Activated CD8-positive, alpha-beta T cell treated with anti-CD3 and anti-CD28 coated beads for 36 hours (primary cell): Measurements from ENCODE around the gene FIZ1. TPM values are rescaled to one million over a fixed set of nuclear protein-coding genes. Genes with fewer than 3 reads are reported as not detected.

Experiments
- ATAC-seq: fragments of 200-7000 bp; cut with Tn5 transposase; one replicate; pipeline ENCODE4 v1.10.0; 2021; ENCODE audit warnings: mild to moderate bottlenecking, moderate library complexity
- CTCF ChIA-PET: fragments of 350-600 bp; sonication (Branson Sonifier 250); formaldehyde crosslinking; loops from one replicate; lab custom pipeline; 2021; ENCODE audit warnings: antibody characterized with exemption; lab: Charles Lee
- POLR2A ChIA-PET: fragments of 350-600 bp; sonication (Branson Sonifier 250); formaldehyde crosslinking; loops from one replicate; lab custom pipeline; 2021; ENCODE audit warnings: antibody characterized with exemption; lab: Charles Lee
- DNase-seq: peaks from one replicate; pipeline ENCODE4 v3.0.0-alpha.2; 2020
- H3K27ac Mint-ChIP-seq: one replicate; pipeline ENCODE4 v1.8.0; 2021; ENCODE audit warnings: mild to moderate bottlenecking, mixed read lengths
- H3K27me3 Mint-ChIP-seq: one replicate; pipeline ENCODE4 v1.8.0; 2021; ENCODE audit warnings: mixed read lengths
- H3K36me3 Mint-ChIP-seq: one replicate; pipeline ENCODE4 v1.8.0; 2021; ENCODE audit warnings: low read depth, mixed read lengths
- H3K4me1 Mint-ChIP-seq: one replicate; pipeline ENCODE4 v1.8.0; 2021; ENCODE audit warnings: low read depth, mixed read lengths
- H3K4me3 Mint-ChIP-seq: one replicate; pipeline ENCODE4 v1.8.0; 2021; ENCODE audit warnings: mild to moderate bottlenecking, moderate library complexity, mixed read lengths
- H3K9me3 Mint-ChIP-seq: one replicate; pipeline ENCODE4 v1.8.0; 2021; ENCODE audit warnings: mixed read lengths
- intact Hi-C: fragments of 100-400 bp; cut with micrococcal nuclease; formaldehyde crosslinking; loops from one replicate; pipeline ENCODE4 v1.10.0; 2022
- total RNA-seq, 2 experiments: library from RNA; stranded (reverse); gene quantifications; one replicate each; pipeline ENCODE4 v1.2.3, GENCODE V29; 2021
- TF ChIP-seq, protein P1 (sequence below): fragments of 200-600 bp; IDR thresholded peaks from one replicate; pipeline ENCODE4 v1.8.0; 2022; ENCODE audit warnings: antibody characterized with exemption, mild to moderate bottlenecking

FIZ1 gene
- total RNA-seq, 2 experiments from 2014 or later = 11.4 to 13.2 TPM

DNA sequence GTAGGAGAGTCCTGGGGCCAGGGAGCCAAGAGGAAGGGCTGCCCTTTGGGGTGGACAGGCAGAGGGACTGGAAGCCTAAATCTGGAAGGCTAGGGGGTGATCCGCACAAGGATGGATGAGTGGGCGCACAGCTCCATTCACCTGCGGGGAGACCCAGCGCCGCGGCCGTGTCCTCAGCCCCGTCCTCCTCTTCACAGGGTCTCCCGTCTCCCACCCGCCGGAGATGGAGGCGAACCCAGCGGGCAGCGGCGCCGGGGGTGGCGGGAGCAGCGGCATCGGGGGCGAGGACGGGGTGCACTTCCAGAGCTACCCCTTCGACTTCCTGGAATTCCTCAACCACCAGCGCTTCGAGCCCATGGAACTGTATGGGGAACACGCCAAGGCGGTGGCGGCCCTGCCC, 14.1 kb upstream of the FIZ1 start:
- Mint-ChIP-seq H3K36me3 (peaks cover 43% of the 10 kb centered on the region), H3K27ac (no peak overlapping the region), H3K27me3 (no peaks in the 10 kb centered on the region), H3K9me3 (no peaks in the 10 kb centered on the region), H3K4me1 (peaks cover 28% of the 10 kb centered on the region), H3K4me3 (no peak overlapping the region)
- TF ChIP-seq, protein P1, sequence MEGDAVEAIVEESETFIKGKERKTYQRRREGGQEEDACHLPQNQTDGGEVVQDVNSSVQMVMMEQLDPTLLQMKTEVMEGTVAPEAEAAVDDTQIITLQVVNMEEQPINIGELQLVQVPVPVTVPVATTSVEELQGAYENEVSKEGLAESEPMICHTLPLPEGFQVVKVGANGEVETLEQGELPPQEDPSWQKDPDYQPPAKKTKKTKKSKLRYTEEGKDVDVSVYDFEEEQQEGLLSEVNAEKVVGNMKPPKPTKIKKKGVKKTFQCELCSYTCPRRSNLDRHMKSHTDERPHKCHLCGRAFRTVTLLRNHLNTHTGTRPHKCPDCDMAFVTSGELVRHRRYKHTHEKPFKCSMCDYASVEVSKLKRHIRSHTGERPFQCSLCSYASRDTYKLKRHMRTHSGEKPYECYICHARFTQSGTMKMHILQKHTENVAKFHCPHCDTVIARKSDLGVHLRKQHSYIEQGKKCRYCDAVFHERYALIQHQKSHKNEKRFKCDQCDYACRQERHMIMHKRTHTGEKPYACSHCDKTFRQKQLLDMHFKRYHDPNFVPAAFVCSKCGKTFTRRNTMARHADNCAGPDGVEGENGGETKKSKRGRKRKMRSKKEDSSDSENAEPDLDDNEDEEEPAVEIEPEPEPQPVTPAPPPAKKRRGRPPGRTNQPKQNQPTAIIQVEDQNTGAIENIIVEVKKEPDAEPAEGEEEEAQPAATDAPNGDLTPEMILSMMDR = no peak
- POLR2A ChIA-PET = interaction anchor here (0.6 to 1.4 kb wide), 2 partner anchors 9 to 90 kb away, joined by 3 read pairs; no protein-coding TSS in a partner anchor
- DNase-seq (no peak), ATAC-seq (no peak)
- intact Hi-C loops = no loop called here
- CTCF ChIA-PET = no interaction called here

DNA sequence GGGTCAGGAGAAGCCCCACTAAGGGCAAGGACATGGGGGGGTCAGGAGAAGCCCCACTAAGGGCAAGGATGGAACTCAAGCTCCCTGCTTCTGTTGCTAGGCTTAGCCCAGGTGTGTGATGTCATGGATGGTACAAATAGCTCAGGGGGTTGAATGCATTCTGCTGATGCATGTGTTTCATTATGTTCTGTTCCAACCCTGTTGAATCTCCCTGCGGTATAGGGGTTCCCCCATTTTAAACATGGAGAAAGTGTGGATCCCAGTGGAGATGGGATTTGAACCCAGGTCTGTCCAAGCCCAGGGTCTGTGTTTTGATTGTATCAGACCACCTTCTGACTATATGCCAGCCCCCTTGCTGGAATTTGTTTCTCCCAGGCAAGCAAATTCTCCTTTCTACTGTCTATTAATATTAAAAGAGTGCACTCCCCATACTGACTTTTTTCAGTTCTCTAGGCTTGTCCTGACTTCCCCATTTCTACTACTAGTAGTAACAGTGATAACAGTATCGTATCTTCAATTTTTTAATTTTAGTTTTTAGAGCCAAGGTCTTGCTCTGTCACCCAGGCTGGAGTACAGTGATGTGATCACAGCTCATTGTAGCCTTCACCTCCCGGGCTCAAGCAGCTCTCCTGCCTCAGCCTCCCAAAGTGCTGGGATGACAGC, 12.8 kb upstream of the FIZ1 start:
- TF ChIP-seq, protein P1 = no peak
- no peaks in the 10 kb centered on the region for H3K9me3 Mint-ChIP-seq
- peak; percentile 49 for ATAC-seq
- peaks cover 37% of the 10 kb centered on the region for H3K4me1 Mint-ChIP-seq
- peak overlapping the region; percentile 49 for H3K27ac Mint-ChIP-seq
- H3K27me3 Mint-ChIP-seq = no peaks in the 10 kb centered on the region
- no peak for DNase-seq
- peaks cover 41% of the 10 kb centered on the region for H3K36me3 Mint-ChIP-seq
- ChIA-PET POLR2A (interaction anchor here (1.4 kb wide), 1 partner anchor 8 kb away, joined by 3 read pairs; no protein-coding TSS in a partner anchor), CTCF (interaction anchor here (1.4 to 2.2 kb wide), 2 partner anchors 20 to 97 kb away, joined by 3 to 7 read pairs; no protein-coding TSS in a partner anchor)
- intact Hi-C loops = no loop called here
- no peak overlapping the region for H3K4me3 Mint-ChIP-seq

DNA sequence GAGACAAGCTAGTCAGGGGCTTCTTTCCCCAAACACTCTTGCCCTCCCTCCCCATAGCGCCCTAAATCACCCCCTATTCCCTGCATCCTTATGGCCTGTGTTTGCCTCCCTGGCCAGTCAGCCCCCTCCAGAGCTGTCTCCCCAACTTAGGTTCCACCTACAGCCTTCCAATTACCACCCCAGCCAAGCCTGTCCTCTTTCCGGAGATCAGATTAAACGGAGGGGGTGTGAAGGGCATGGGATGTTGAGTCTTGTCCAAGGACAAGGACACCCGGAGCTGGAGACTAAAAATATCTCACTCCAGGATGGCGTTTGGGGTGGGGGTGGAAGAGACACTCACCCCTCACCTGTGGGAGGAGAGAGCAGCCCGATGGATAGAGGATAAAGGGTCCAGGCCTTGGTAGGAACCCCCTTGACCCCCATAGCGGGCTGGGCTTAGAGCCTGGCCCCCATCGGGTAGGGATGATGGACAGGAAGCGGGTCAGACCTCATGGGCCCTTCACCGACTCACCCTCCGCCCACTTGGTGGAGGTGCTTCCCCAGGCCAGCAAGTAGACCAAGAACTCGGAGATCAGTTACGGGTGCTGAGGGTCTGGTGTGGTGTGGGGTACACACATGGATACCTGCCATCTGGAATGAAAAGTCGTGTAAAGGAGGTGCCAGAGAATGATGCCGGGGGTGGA, 12.1 kb upstream of the FIZ1 start:
- intact Hi-C loops = no loop called here
- no peak for DNase-seq
- CTCF ChIA-PET = interaction anchor here (1.3 to 2.2 kb wide), 3 partner anchors 13 to 97 kb away, joined by 3 to 7 read pairs (median 3); partner anchors contain the start of gene FIZ1

DNA sequence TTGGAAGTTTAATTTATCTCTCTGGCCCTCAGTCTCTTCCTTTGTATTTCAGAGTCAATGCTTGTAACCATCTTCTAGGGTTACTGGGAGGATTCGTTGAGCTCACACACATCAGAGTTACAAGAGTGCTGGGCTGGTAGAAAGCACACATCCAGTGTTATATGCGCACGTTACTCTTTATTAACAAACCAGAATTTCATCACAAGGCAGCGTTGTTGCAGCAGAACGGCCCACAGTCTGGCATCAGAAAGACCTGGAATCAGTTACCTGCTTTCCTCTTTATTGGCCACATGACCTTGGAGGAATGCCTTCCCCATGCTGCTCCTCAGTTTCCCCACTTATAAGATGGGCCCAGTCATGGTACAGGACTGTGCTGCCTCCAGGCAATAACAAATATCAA, 10.0 kb upstream of the FIZ1 start:
- peaks cover 55% of the 10 kb centered on the region for H3K4me1 Mint-ChIP-seq

More for the DNA sequence above, 12.1 kb upstream of the FIZ1 start:
- Mint-ChIP-seq H3K9me3 (no peaks in the 10 kb centered on the region), H3K27ac (peak overlapping the region; percentile 49), H3K4me3 (no peak overlapping the region), H3K4me1 (peaks cover 44% of the 10 kb centered on the region), H3K36me3 (peaks cover 44% of the 10 kb centered on the region), H3K27me3 (no peaks in the 10 kb centered on the region)
- POLR2A ChIA-PET = interaction anchor here (1.0 kb wide), 1 partner anchor 22 kb away, joined by 3 read pairs; no protein-coding TSS in a partner anchor
- ATAC-seq = peak; percentile 45
- TF ChIP-seq, protein P1 = no peak

More for the DNA sequence above, 10.0 kb upstream of the FIZ1 start:
- H3K9me3 Mint-ChIP-seq = no peaks in the 10 kb centered on the region
- peak overlapping the region; percentile 35 for H3K27ac Mint-ChIP-seq
- CTCF ChIA-PET = interaction anchor here (1.7 kb wide), 1 partner anchor 105 kb away, joined by 6 read pairs; no protein-coding TSS in a partner anchor
- ATAC-seq = no peak
- H3K4me3 Mint-ChIP-seq = no peak overlapping the region
- TF ChIP-seq, protein P1 = no peak
- POLR2A ChIA-PET = no interaction called here
- H3K36me3 Mint-ChIP-seq = peaks cover 42% of the 10 kb centered on the region
- DNase-seq = no peak
- intact Hi-C loops = no loop called here
- no peaks in the 10 kb centered on the region for H3K27me3 Mint-ChIP-seq
